Right lobe of liver (tissue), 4 donors: ENCODE results near the gene P3H2.

Source experiments
- CTCF ChIP-seq, 4 donors: fragments of 200-600 bp in 3 of 4; fragments of 450-650 bp in 1 of 4; IDR thresholded peaks; one replicate each; pipeline versions ENCODE4 v1.5.1 to v1.8.0; 2016 to 2022; ENCODE audit warnings: antibody characterized with exemption in 4 of 4, mild to moderate bottlenecking in 2 of 4
- POLR2A ChIP-seq: fragments of 450-650 bp; IDR thresholded peaks from one replicate; pipeline ENCODE4 v1.6.1; 2017; ENCODE audit warnings: antibody characterized with exemption, mild to moderate bottlenecking
- donor health status: DM: no; HTN: no; CAD: no.
- donor health status: DM: no; HTN: no; CAD: no.
- donor health status: DM: no; HTN: yes; CAD: no.

GRCh38 chr3:190097617-190098016, 23.1 kb downstream of the P3H2 start:
- no peak for TF ChIP-seq CTCF (IDR thresholded peaks at IDR 0.05)
- no peak for TF ChIP-seq POLR2A
